G401 (cell line): ENCODE data around the gene OGFR. TPM values are rescaled to one million over a fixed set of nuclear protein-coding genes. Genes with fewer than 3 reads are reported as not detected.

Experiments used
- DNase-seq: peaks from one replicate; pipeline ENCODE4 v3.0.0-alpha.2; 2015; ENCODE audit warnings: low spot score
- in situ Hi-C: cut with HindIII; loops from 2 replicates; pipeline ENCODE4 v1.10.0; 2016; ENCODE audit warnings: low sequenced_read_pairs, mixed read lengths
- total RNA-seq: library from RNA; depleted of rRNA; stranded (reverse); fragments of >200 nt; shearing (Covaris generic); gene quantifications from 2 replicates; pipeline ENCODE4 v1.2.3, GENCODE V29; 2014

The OGFR gene
- total RNA-seq, 1 experiment from 2014 or later, result 45.6 TPM

GRCh38 chr20:62830251-62830650 lies 25.6 kb downstream of the OGFR start:
- in situ Hi-C loops, result no loop called here
- no peak for DNase-seq

- no peak for DNase-seq
- in situ Hi-C loops, result no loop called here
Observed at GRCh38 chr20:62830821-62831220, 26.2 kb downstream of the OGFR start.

- in situ Hi-C loops, result no loop called here
- no peak for DNase-seq
Observed at GRCh38 chr20:62831361-62831788, 26.7 kb downstream of the OGFR start.

- in situ Hi-C loops, result no loop called here
- no peak for DNase-seq
Observed at GRCh38 chr20:62831854-62832211, 27.2 kb downstream of the OGFR start.

GRCh38 chr20:62832212-62832922 lies 27.7 kb downstream of the OGFR start:
- no peak for DNase-seq
- in situ Hi-C loops, result no loop called here

- no peak for DNase-seq
- in situ Hi-C loops, result no loop called here
Observed at GRCh38 chr20:62832951-62833391, 28.3 kb downstream of the OGFR start.

GRCh38 chr20:62834967-62835730 lies 30.5 kb downstream of the OGFR start:
- DNase-seq, result no peak
- in situ Hi-C loops, result no loop called here

- no peak for DNase-seq
- in situ Hi-C loops, result no loop called here
Observed at GRCh38 chr20:62835931-62836861, 31.6 kb downstream of the OGFR start.

- in situ Hi-C loops, result no loop called here
- DNase-seq, result no peak
Observed at GRCh38 chr20:62836967-62837490, 32.4 kb downstream of the OGFR start.

GRCh38 chr20:62837790-62838127 lies 33.1 kb downstream of the OGFR start:
- in situ Hi-C loops, result no loop called here
- no peak for DNase-seq

GRCh38 chr20:62838128-62838891 lies 33.7 kb downstream of the OGFR start:
- DNase-seq, result no peak
- in situ Hi-C loops, result no loop called here

- DNase-seq, result no peak
- in situ Hi-C loops, result no loop called here
Observed at GRCh38 chr20:62839261-62839660, 34.6 kb downstream of the OGFR start.

GRCh38 chr20:62839816-62840215 lies 35.2 kb downstream of the OGFR start:
- in situ Hi-C loops, result no loop called here
- DNase-seq, result no peak

- no peak for DNase-seq
- in situ Hi-C loops, result no loop called here
Observed at GRCh38 chr20:62840244-62841197, 35.9 kb downstream of the OGFR start.

- DNase-seq, result no peak
- in situ Hi-C loops, result no loop called here
Observed at GRCh38 chr20:62841705-62842212, 37.1 kb downstream of the OGFR start.

GRCh38 chr20:62843656-62844055 lies 39.0 kb downstream of the OGFR start:
- no peak for DNase-seq
- in situ Hi-C loops, result no loop called here

GRCh38 chr20:62844182-62844581 lies 39.5 kb downstream of the OGFR start:
- in situ Hi-C loops, result no loop called here
- no peak for DNase-seq
